ENCODE measurements around the gene SLC2A1. TPM values are rescaled to one million over a fixed set of nuclear protein-coding genes. Genes with fewer than 3 reads are reported as not detected.

The SLC2A1 gene
- total and polyA plus RNA-seq, 9 of the 15 experiments (the other 6 are each of a cell fraction or from before 2014, with no cell fraction given) = 12.6 to 153 (median 48.0) TPM

- TF ChIP-seq ZNF143 (CRISPR knock-in tag; IDR thresholded peaks at IDR 0.05) = no peak
- no peak for TF ChIP-seq ZNF280A (IDR thresholded peaks at IDR 0.05; ENCODE audit: low read depth, partially characterized antibody)
- no peak for TF ChIP-seq ZNF431 (CRISPR knock-in tag; IDR thresholded peaks at IDR 0.05)
- no peak for TF ChIP-seq CSDE1 (IDR thresholded peaks at IDR 0.05)
- no peak for TF ChIP-seq ZNF785 (CRISPR knock-in tag; IDR thresholded peaks at IDR 0.05)
- TF ChIP-seq E2F1 (CRISPR knock-in tag; IDR thresholded peaks at IDR 0.05) = no peak; the same call in 1 of the 2 replicates
- TF ChIP-seq NR2C2 (CRISPR knock-in tag; IDR thresholded peaks at IDR 0.05) = no peak
- TF ChIP-seq NR2C2 (tag; IDR thresholded peaks at IDR 0.05) = peak; percentile 45; the same call in 1 of the 2 replicates
- 0 out of 2 replicates have a peak, but pooled peaks have one; percentile 27 for TF ChIP-seq ATF6 (CRISPR knock-in tag; IDR thresholded peaks at IDR 0.05)
- no peak for TF ChIP-seq NKRF (IDR thresholded peaks at IDR 0.05; ENCODE audit: borderline replicate concordance)
- TF ChIP-seq RBM25 (IDR thresholded peaks at IDR 0.05; ENCODE audit: low read depth, low read length, severe bottlenecking) = no peak
- no peak for TF ChIP-seq NR3C1 (CRISPR knock-in tag; IDR thresholded peaks at IDR 0.05)
- no peak for TF ChIP-seq ZNF354B (CRISPR knock-in tag; IDR thresholded peaks at IDR 0.05)
- TF ChIP-seq EP400 (IDR thresholded peaks at IDR 0.05) = no peak; the same call in 1 of the 2 replicates
- TF ChIP-seq GABPB2 (CRISPR knock-in tag; conservative IDR thresholded peaks at IDR 0.05) = no peak
- no peak for TF ChIP-seq SNIP1 (IDR thresholded peaks at IDR 0.05; ENCODE audit: low read depth)
- no peak for TF ChIP-seq ZNF79 (CRISPR knock-in tag; IDR thresholded peaks at IDR 0.05; ENCODE audit: low read depth)
- peak; percentile 56 for TF ChIP-seq GABPB1 (CRISPR knock-in tag; IDR thresholded peaks at IDR 0.05)
- no peak for TF ChIP-seq NFXL1 (CRISPR knock-in tag; IDR thresholded peaks at IDR 0.05)
- TF ChIP-seq ZBTB9 (CRISPR knock-in tag; IDR thresholded peaks at IDR 0.05) = no peak; the same call in 1 of the 2 replicates
- TF ChIP-seq ZC3H8 (IDR thresholded peaks at IDR 0.05) = no peak
Measured at GRCh38 chr1:42936309-42937078, 22.2 kb downstream of the SLC2A1 start (continued).
